HepG2 (cell line): ENCODE measurements around the gene G0S2. TPM values are rescaled to one million over a fixed set of nuclear protein-coding genes. Genes with fewer than 3 reads are reported as not detected.

Experiments
- ATAC-seq: fragments of 200-7000 bp; cut with Tn5 transposase; 3 replicates; pipeline ENCODE4 v1.9.1; 2020; ENCODE audit warnings: mild to moderate bottlenecking, moderate library complexity
- BruUV-seq: library from RNA; stranded (reverse); fragments of 400-500 nt; replicated peaks from 2 replicates; lab custom pipeline; 2021; lab: Mats Ljungman, UMichigan
- CTCF ChIA-PET: fragments of 300-600 bp; formaldehyde crosslinking; extraction: SDS; loops from one replicate; lab custom pipeline; 2021; ENCODE audit warnings: low total read pairs, inconsistent platforms, low intra/inter-chr PET ratio; lab: Yijun Ruan, JAX
- POLR2A ChIA-PET: fragments of 350-600 bp; sonication (Branson Sonifier 250); formaldehyde crosslinking; loops from one replicate; lab custom pipeline; 2020; ENCODE audit warnings: antibody characterized with exemption, inconsistent platforms; lab: Yijun Ruan, JAX
- DNase-seq: peaks from one replicate; pipeline ENCODE4 v3.0.0-alpha.2; 2015; ENCODE audit warnings: low spot score
- FAIRE-seq: peaks from 3 replicates; lab custom pipeline; 2011; peaks lifted over from hg19 to GRCh38; lab: Jason Lieb, UNC
- H2AFZ ChIP-seq: one replicate; pipeline ENCODE4 v1.6.1; 2011; ENCODE audit warnings: low read length, inconsistent platforms
- H3K27ac ChIP-seq: fragments of 300-600 bp; 3 replicates; pipeline ENCODE4 v1.8.0; 2011; ENCODE audit warnings: mixed run types, mild to moderate bottlenecking, mixed read lengths, low read length, inconsistent platforms; ENCODE audit not compliant: insufficient read depth; ENCODE audit errors: extremely low read length
- H3K27me3 ChIP-seq, 2 experiments: fragments of 200-600 bp in 1 of 2; 2 replicates in 1 of 2; 3 replicates in 1 of 2; pipeline versions ENCODE4 v1.6.0 to v1.8.0; 2011; ENCODE audit warnings: low read length in 2 of 2, mild to moderate bottlenecking in 2 of 2, moderate library complexity in 2 of 2, inconsistent platforms in 1 of 2; ENCODE audit not compliant: insufficient read depth in 2 of 2, control insufficient read depth in 1 of 2
- H3K36me3 ChIP-seq, 2 experiments: fragments of 200-600 bp in 1 of 2; replicated peaks in 1 of 2; 2 replicates in 1 of 2; 3 replicates in 1 of 2; pipeline versions ENCODE4 v1.5.1 to v1.8.0; 2011; ENCODE audit warnings: low read length in 2 of 2, inconsistent platforms in 1 of 2; ENCODE audit not compliant: insufficient read depth in 2 of 2, control insufficient read depth in 1 of 2
- H3K4me1 ChIP-seq: 2 replicates; pipeline ENCODE4 v1.5.1; 2012; ENCODE audit warnings: low read length, inconsistent platforms; ENCODE audit not compliant: insufficient read depth
- H3K4me2 ChIP-seq: 2 replicates; pipeline ENCODE4 v1.6.0; 2011; ENCODE audit warnings: low read depth, low read length, inconsistent platforms
- H3K4me3 ChIP-seq, 3 experiments: fragments of 200-600 bp in 1 of 3; sonication (generic), shearing (Covaris generic) in 1 of 3; replicated peaks in 1 of 3; 2 replicates each; pipeline ENCODE4 v1.5.1; 2011 to 2016; ENCODE audit warnings: low read length in 3 of 3, inconsistent platforms in 2 of 3, low read depth in 2 of 3, mild to moderate bottlenecking in 2 of 3, control low read depth in 1 of 3, mixed read lengths in 1 of 3; ENCODE audit not compliant: insufficient read depth in 1 of 3
- H3K79me2 ChIP-seq: one replicate; pipeline ENCODE4 v1.6.1; 2011; ENCODE audit warnings: low read length, inconsistent platforms; ENCODE audit not compliant: insufficient read depth
- H3K9ac ChIP-seq: 2 replicates; pipeline ENCODE4 v1.6.0; 2011; ENCODE audit warnings: mild to moderate bottlenecking, low read depth, low read length, inconsistent platforms; ENCODE audit not compliant: insufficient read depth
- H3K9me3 ChIP-seq: 2 replicates; pipeline ENCODE4 v1.5.1; 2012; ENCODE audit warnings: mild to moderate bottlenecking, low read length
- H4K20me1 ChIP-seq: 2 replicates; pipeline ENCODE4 v1.6.0; 2011; ENCODE audit warnings: inconsistent platforms, mild to moderate bottlenecking, low read length, moderate library complexity; ENCODE audit not compliant: insufficient read depth
- ARNTL ChIP-seq: sonication (generic); formaldehyde crosslinking; IDR thresholded peaks from 2 replicates; pipeline ENCODE4 v1.4.0; 2020; ENCODE audit warnings: mild to moderate bottlenecking, missing genetic modification reagents
- MEIS2 ChIP-seq: sonication (generic); formaldehyde crosslinking; IDR thresholded peaks from 2 replicates; pipeline ENCODE4 v1.9.0; 2021; ENCODE audit warnings: mild to moderate bottlenecking, missing genetic modification reagents
- PHF5A ChIP-seq: IDR thresholded peaks from one replicate; pipeline ENCODE4 v1.6.1; 2018; ENCODE audit warnings: low read depth, missing genetic modification reagents; ENCODE audit not compliant: unreplicated experiment
- POLR2A ChIP-seq, 2 experiments: IDR thresholded peaks; 2 replicates each; pipeline ENCODE4 v1.6.1; 2011; ENCODE audit warnings: low read depth in 2 of 2, low read length in 2 of 2, mild to moderate bottlenecking in 1 of 2, moderate library complexity in 1 of 2; ENCODE audit not compliant: insufficient read depth in 1 of 2
- ZFP36L1 ChIP-seq: sonication (generic); formaldehyde crosslinking; IDR thresholded peaks from 2 replicates; pipeline ENCODE4 v1.8.0; 2022; ENCODE audit warnings: mild to moderate bottlenecking, missing genetic modification reagents, moderate library complexity
- ZFP36L2 ChIP-seq: sonication (generic); formaldehyde crosslinking; IDR thresholded peaks from 2 replicates; pipeline ENCODE4 v1.4.0; 2020; ENCODE audit warnings: missing genetic modification reagents
- ZNF782 ChIP-seq: sonication (generic); formaldehyde crosslinking; IDR thresholded peaks from 2 replicates; pipeline ENCODE4 v1.4.0; 2020; ENCODE audit warnings: missing genetic modification reagents, mild to moderate bottlenecking, borderline replicate concordance
- WGBS: methylation state at CpG from one replicate; pipeline ENCODE4 v1.1.6; 2017; ENCODE audit warnings: low lambda C conversion rate; 5-methylcytosine and 5-hydroxymethylcytosine counted together
- in situ Hi-C: cut with HindIII; loops from 2 replicates; pipeline ENCODE4 v1.10.0; 2017; ENCODE audit warnings: low pct_unique_long_range_greater_than_20kb; ENCODE audit not compliant: extremely low pct_ligation_motif_present
- intact Hi-C: fragments of 100-400 bp; cut with micrococcal nuclease; formaldehyde crosslinking; loops from one replicate; pipeline ENCODE4 v1.10.0; 2022; ENCODE audit not compliant: unreplicated experiment
- polyA plus RNA-seq, 8 experiments: library from polyadenylated mRNA; depleted of rRNA in 3 of 8; stranded (reverse) in 7 of 8; unstranded in 1 of 8; fragments of >200 nt; fragmentation: Illumina TruSeq in 4 of 8; extraction: Trizol in 4 of 8; gene quantifications; 2 replicates each; pipeline versions ENCODE4 v1.2.1 to v1.2.3, GENCODE V29; 2011 to 2016; ENCODE audit warnings: low read depth in 4 of 8, missing spikeins in 1 of 8, mixed read lengths in 1 of 8; ENCODE audit not compliant: insufficient read depth in 1 of 8
- total RNA-seq, 5 experiments: library from RNA; depleted of rRNA; stranded (reverse); fragments of >200 nt; fragmentation: Illumina TruSeq; extraction: Trizol; gene quantifications; 2 replicates each; pipeline ENCODE4 v1.2.3, GENCODE V29; 2016; ENCODE audit warnings: low read depth in 1 of 5
- TF ChIP-seq, protein P1 (sequence below): sonication (generic); formaldehyde crosslinking; IDR thresholded peaks from 2 replicates; pipeline ENCODE4 v1.8.0; 2022; ENCODE audit warnings: low read depth, missing genetic modification reagents
- TF ChIP-seq, protein P2 (sequence below): sonication (generic); formaldehyde crosslinking; IDR thresholded peaks from 2 replicates; pipeline ENCODE4 v1.4.0; 2020; ENCODE audit warnings: missing genetic modification reagents, mild to moderate bottlenecking, borderline replicate concordance

Gene G0S2
- total and polyA plus RNA-seq, 2 of the 13 experiments (the other 11 are each of a cell fraction or from before 2014, with no cell fraction given) = not detected

DNA sequence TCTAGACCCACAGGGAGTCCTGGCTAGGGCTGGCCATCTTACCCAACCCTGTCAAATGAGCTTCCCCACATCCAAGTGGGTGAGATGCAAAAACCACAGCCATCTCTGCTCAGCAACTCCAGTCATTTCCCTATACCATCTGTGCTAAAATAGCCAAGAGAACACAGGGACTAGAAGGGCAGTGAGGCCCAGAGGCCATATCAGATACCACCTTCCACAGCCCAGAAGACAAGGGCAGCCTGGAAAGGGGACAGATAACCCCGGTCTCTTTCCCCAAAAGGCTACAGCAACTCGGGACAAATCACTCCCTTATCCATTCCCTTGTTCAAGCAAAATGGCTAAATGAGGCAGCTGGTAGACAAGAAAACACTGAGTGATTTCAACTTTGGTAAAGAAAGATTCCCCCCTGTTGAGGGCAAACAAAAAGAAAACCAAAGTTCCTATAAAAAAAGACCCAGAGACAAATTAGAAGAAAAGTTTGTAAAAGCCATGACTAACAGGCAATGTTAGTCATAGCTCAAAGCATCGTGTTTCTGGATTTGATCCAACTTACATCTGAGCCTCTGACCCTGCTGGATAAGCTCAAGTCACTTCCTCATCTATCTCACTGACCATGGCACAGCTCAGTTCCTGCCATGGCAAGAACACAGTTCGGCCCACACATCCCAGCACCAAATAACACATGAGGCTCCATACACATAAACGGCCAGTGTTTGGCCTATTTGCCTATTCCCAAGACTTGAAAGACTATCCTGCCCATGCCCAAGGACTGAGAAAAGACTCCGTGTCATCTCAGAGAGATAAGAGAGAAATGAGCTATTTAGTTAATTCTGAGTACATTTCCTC is 26.1 kb upstream of the G0S2 start:
- peak; percentile 13 for DNase-seq
- Histone ChIP-seq H3K4me1 (peaks cover 20% of the 10 kb centered on the region), H4K20me1 (no peaks in the 10 kb centered on the region), H3K27ac (no peak overlapping the region), H3K9me3 (no peaks in the 10 kb centered on the region), H3K27me3 (0 out of 5 replicates have a peak, but pooled peaks cover 0 to 6% of the 10 kb centered on the region in 2 experiments), H2AFZ (no peak overlapping the region), H3K79me2 (no peaks in the 10 kb centered on the region), H3K36me3 (no peaks in the 10 kb centered on the region), H3K4me2 (no peak overlapping the region), H3K4me3 (no peak overlapping the region), H3K9ac (no peak overlapping the region)
- FAIRE-seq = no peak
- TF ChIP-seq POLR2A (IDR thresholded peaks at IDR 0.05; ENCODE audit: insufficient read depth in 1 of 2, low read depth in 2 of 2, low read length in 2 of 2) (no peak), ZNF782 (no peak), ZFP36L2 (CRISPR knock-in tag) (no peak), ZFP36L1 (CRISPR knock-in tag) (no peak), PHF5A (CRISPR knock-in tag) (no peak), MEIS2 (CRISPR knock-in tag) (no peak), ARNTL (CRISPR knock-in tag) (no peak)
- TF ChIP-seq, protein P1, sequence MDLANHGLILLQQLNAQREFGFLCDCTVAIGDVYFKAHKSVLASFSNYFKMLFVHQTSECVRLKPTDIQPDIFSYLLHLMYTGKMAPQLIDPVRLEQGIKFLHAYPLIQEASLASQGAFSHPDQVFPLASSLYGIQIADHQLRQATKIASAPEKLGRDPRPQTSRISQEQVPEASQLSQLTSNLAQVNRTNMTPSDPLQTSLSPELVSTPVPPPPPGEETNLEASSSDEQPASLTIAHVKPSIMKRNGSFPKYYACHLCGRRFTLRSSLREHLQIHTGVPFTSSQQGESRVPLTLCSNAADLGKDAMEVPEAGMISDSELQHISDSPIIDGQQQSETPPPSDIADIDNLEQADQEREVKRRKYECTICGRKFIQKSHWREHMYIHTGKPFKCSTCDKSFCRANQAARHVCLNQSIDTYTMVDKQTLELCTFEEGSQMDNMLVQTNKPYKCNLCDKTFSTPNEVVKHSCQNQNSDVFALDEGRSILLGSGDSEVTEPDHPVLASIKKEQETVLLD (CRISPR knock-in tag) = no peak
- TF ChIP-seq, protein P2, sequence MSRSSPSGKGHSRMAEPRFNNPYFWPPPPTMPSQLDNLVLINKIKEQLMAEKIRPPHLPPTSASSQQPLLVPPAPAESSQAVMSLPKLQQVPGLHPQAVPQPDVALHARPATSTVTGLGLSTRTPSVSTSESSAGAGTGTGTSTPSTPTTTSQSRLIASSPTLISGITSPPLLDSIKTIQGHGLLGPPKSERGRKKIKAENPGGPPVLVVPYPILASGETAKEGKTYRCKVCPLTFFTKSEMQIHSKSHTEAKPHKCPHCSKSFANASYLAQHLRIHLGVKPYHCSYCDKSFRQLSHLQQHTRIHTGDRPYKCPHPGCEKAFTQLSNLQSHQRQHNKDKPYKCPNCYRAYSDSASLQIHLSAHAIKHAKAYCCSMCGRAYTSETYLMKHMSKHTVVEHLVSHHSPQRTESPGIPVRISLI = no peak
- WGBS = 18% methylated on average over 6 of the region's 6 CpGs
- ChIA-PET POLR2A (no interaction called here), CTCF (no interaction called here)
- in situ Hi-C loops (no loop called here), intact Hi-C loops (no loop called here)
- BruUV-seq = no TSS peak
- no peak for ATAC-seq
